HG02981 (cell line): ENCODE data around the gene TEKT3.

Experiments
- ATAC-seq: cut with Tn5 transposase; IDR thresholded peaks from one replicate; pipeline ENCODE4 v1.9.1; 2021; ENCODE audit warnings: mild to moderate bottlenecking, moderate library complexity; ENCODE audit not compliant: unreplicated experiment

The TEKT3 gene

GRCh38 chr17:15341385-15341849 is at the start of gene TEKT3:
Gene TEKT3 (minus strand): TSS chr17:15341597. CDS start chr17:15331585, 10,012 bp downstream.
- ATAC-seq, result no peak

- ATAC-seq, result no peak
Observed at GRCh38 chr17:15388356-15389041, 47.1 kb upstream of the TEKT3 start.

- ATAC-seq, result no peak
Observed at GRCh38 chr17:15386083-15386482, 44.7 kb upstream of the TEKT3 start.

- ATAC-seq, result no peak
Observed at GRCh38 chr17:15385305-15385704, 43.9 kb upstream of the TEKT3 start.

- no peak for ATAC-seq
Observed at GRCh38 chr17:15384142-15384787, 42.9 kb upstream of the TEKT3 start.

GRCh38 chr17:15382914-15383313 is 41.5 kb upstream of the TEKT3 start:
- ATAC-seq, result no peak

- ATAC-seq, result no peak
Observed at GRCh38 chr17:15381707-15382106, 40.3 kb upstream of the TEKT3 start.

GRCh38 chr17:15380446-15380845 is 39.0 kb upstream of the TEKT3 start:
- no peak for ATAC-seq

GRCh38 chr17:15379659-15380058 is 38.3 kb upstream of the TEKT3 start:
- ATAC-seq, result no peak

GRCh38 chr17:15378243-15378642 is 36.8 kb upstream of the TEKT3 start:
- no peak for ATAC-seq

- no peak for ATAC-seq
Observed at GRCh38 chr17:15377616-15378015, 36.2 kb upstream of the TEKT3 start.

- ATAC-seq, result no peak
Observed at GRCh38 chr17:15377200-15377599, 35.8 kb upstream of the TEKT3 start.

GRCh38 chr17:15371376-15372130 is 30.2 kb upstream of the TEKT3 start:
- ATAC-seq, result no peak

GRCh38 chr17:15368600-15368999 is 27.2 kb upstream of the TEKT3 start:
- ATAC-seq, result no peak

- no peak for ATAC-seq
Observed at GRCh38 chr17:15366026-15366425, 24.6 kb upstream of the TEKT3 start.

GRCh38 chr17:15364615-15365014 is 23.2 kb upstream of the TEKT3 start:
- ATAC-seq, result no peak

- no peak for ATAC-seq
Observed at GRCh38 chr17:15363702-15364101, 22.3 kb upstream of the TEKT3 start.

GRCh38 chr17:15361592-15361991 is 20.2 kb upstream of the TEKT3 start:
- ATAC-seq, result no peak

GRCh38 chr17:15361151-15361550 is 19.8 kb upstream of the TEKT3 start:
- ATAC-seq, result no peak

- no peak for ATAC-seq
Observed at GRCh38 chr17:15354256-15354655, 12.9 kb upstream of the TEKT3 start.

- no peak for ATAC-seq
Observed at GRCh38 chr17:15351925-15352324, 10.5 kb upstream of the TEKT3 start.

GRCh38 chr17:15351478-15351840 is 10.1 kb upstream of the TEKT3 start:
- no peak for ATAC-seq
